ENCODE results near the gene PAK5.

Gene PAK5

GRCh38 chr20:9775176-9775575 is 63.7 kb downstream of the PAK5 start:
- DNase-seq = no peak

GRCh38 chr20:9769954-9770353 is 68.9 kb downstream of the PAK5 start:
- DNase-seq = no peak

GRCh38 chr20:9761476-9761875 is 77.4 kb downstream of the PAK5 start:
- DNase-seq = no peak

- no peak for DNase-seq
Measured at GRCh38 chr20:9759392-9759791, 79.5 kb downstream of the PAK5 start.

GRCh38 chr20:9758752-9759151 is 80.1 kb downstream of the PAK5 start:
- DNase-seq = no peak

GRCh38 chr20:9756660-9757059 is 82.2 kb downstream of the PAK5 start:
- DNase-seq = no peak

- DNase-seq = no peak
Measured at GRCh38 chr20:9755301-9755700, 83.6 kb downstream of the PAK5 start.

GRCh38 chr20:9744551-9744950 is 94.3 kb downstream of the PAK5 start:
- DNase-seq = no peak

- no peak for DNase-seq
Measured at GRCh38 chr20:9743871-9744270, 95.0 kb downstream of the PAK5 start.

GRCh38 chr20:9742821-9743220 is 96.1 kb downstream of the PAK5 start:
- DNase-seq = no peak

- no peak for DNase-seq
Measured at GRCh38 chr20:9741996-9742395, 96.9 kb downstream of the PAK5 start.

- no peak for DNase-seq
Measured at GRCh38 chr20:9740486-9740885, 98.4 kb downstream of the PAK5 start.

- no peak for DNase-seq
Measured at GRCh38 chr20:9739991-9740390, 98.9 kb downstream of the PAK5 start.

- DNase-seq = no peak
Measured at GRCh38 chr20:9736373-9736772, 102.5 kb downstream of the PAK5 start.

GRCh38 chr20:9723501-9724202 is 115.2 kb downstream of the PAK5 start:
- DNase-seq = no peak

GRCh38 chr20:9711872-9712271 is 127.0 kb downstream of the PAK5 start:
- no peak for DNase-seq

- DNase-seq = no peak
Measured at GRCh38 chr20:9710685-9711084, 128.2 kb downstream of the PAK5 start.

GRCh38 chr20:9705722-9706476 is 133.0 kb downstream of the PAK5 start:
- no peak for DNase-seq

- no peak for DNase-seq
Measured at GRCh38 chr20:9699181-9699580, 139.7 kb downstream of the PAK5 start.

- DNase-seq = no peak
Measured at GRCh38 chr20:9689041-9689440, 149.8 kb downstream of the PAK5 start.

GRCh38 chr20:9686866-9687265 is 152.0 kb downstream of the PAK5 start:
- no peak for DNase-seq

GRCh38 chr20:9686455-9686854 is 152.4 kb downstream of the PAK5 start:
- no peak for DNase-seq

GRCh38 chr20:9686001-9686400 is 152.9 kb downstream of the PAK5 start:
- DNase-seq = no peak

- no peak for DNase-seq
Measured at GRCh38 chr20:9685011-9685410, 153.9 kb downstream of the PAK5 start.

Data from stimulated activated CD4-positive, alpha-beta T cell treated with anti-CD3 and anti-CD28 coated beads, Interleukin-4, amount 100 ng/mL, for 24 hours (primary cell).